OCI-LY1 (cell line): Measurements from ENCODE around the gene SEMA3G.

Experiments
- CTCF ChIP-seq: fragments of 200-600 bp; sonication (generic), shearing (Covaris generic); IDR thresholded peaks from 2 replicates; pipeline ENCODE4 v1.5.1; 2017; ENCODE audit warnings: mild to moderate bottlenecking, antibody characterized with exemption, low read length, moderate library complexity, mixed read lengths
- EZH2 ChIP-seq: fragments of 200-600 bp; sonication (generic), shearing (Covaris generic); IDR thresholded peaks from 2 replicates; pipeline ENCODE4 v1.8.0; 2017; ENCODE audit warnings: borderline replicate concordance, mixed run types, mild to moderate bottlenecking, antibody characterized with exemption, low read length, moderate library complexity, mixed read lengths

GRCh38 chr3:52384019-52384761 lies 60.7 kb downstream of the SEMA3G start:
- no peak for TF ChIP-seq CTCF
- TF ChIP-seq EZH2: no peak
